Stimulated activated CD8-positive, alpha-beta memory T cell treated with anti-CD3 and anti-CD28 coated beads, Interleukin-4, amount 100 ng/mL, for 48 hours (primary cell): ENCODE measurements around the gene CCL16.

Source experiments
- DNase-seq: peaks from one replicate; pipeline ENCODE4 v3.0.0-alpha.2; 2020

The CCL16 gene

GRCh38 chr17:35934760-35935159 lies 46.5 kb downstream of the CCL16 start:
- DNase-seq, result no peak

GRCh38 chr17:35932586-35932985 lies 48.7 kb downstream of the CCL16 start:
- no peak for DNase-seq

GRCh38 chr17:35931794-35932425 lies 49.4 kb downstream of the CCL16 start:
- no peak for DNase-seq

GRCh38 chr17:35930211-35931065 lies 50.9 kb downstream of the CCL16 start, which contains the start of gene RDM1:
Gene RDM1, minus strand, starts transcription at chr17:35930773. Its CDS starts 46 bp downstream, at chr17:35930727.
- peak; percentile 93 for DNase-seq

GRCh38 chr17:35927714-35928113 lies 53.6 kb downstream of the CCL16 start:
- DNase-seq, result no peak
